ENCODE results near the gene TSPAN11. TPM values are rescaled to one million over a fixed set of nuclear protein-coding genes. Genes with fewer than 3 reads are reported as not detected.

The TSPAN11 gene
- total RNA-seq, 1 experiment from 2014 or later: not detected

- in situ Hi-C loops (cut with HindIII; ENCODE audit: low pct_unique_long_range_greater_than_20kb, low sequenced_read_pairs): no loop called here
Observed at GRCh38 chr12:30990316-30990715, 63.8 kb downstream of the TSPAN11 start.

DNA sequence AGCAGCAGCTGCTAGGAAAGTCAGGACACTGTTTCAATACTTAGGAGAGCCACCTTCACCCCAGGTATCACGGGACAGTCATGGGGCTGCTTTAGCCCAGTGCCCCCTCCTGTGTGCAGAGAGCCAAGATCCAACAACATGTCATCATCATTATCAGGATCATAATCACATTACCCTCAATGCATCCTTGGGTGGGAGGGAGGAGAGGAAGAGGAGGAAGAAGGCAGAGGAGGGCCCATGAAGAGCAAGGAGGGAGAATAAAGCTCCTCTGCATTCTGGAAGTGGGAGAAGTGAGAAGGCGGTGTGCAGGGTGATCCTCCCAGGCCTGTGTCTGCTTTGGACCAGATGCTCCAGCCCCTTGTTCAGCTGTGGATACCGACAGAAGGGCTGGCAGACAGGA is 64.2 kb downstream of the TSPAN11 start:
- in situ Hi-C loops (cut with HindIII; ENCODE audit: low pct_unique_long_range_greater_than_20kb, low sequenced_read_pairs): no loop called here
- DNase-seq (ENCODE audit: low read depth): no peak

More at GRCh38 chr12:30990316-30990715, 63.8 kb downstream of the TSPAN11 start:
- no peak for DNase-seq (ENCODE audit: low read depth)

- DNase-seq (ENCODE audit: low read depth): no peak
- in situ Hi-C loops (cut with HindIII; ENCODE audit: low pct_unique_long_range_greater_than_20kb, low sequenced_read_pairs): no loop called here
Observed at GRCh38 chr12:30991466-30991865, 64.9 kb downstream of the TSPAN11 start.

GRCh38 chr12:30992381-30992780 is 65.8 kb downstream of the TSPAN11 start:
- no peak for DNase-seq (ENCODE audit: low read depth)
- in situ Hi-C loops (cut with HindIII; ENCODE audit: low pct_unique_long_range_greater_than_20kb, low sequenced_read_pairs): no loop called here

GRCh38 chr12:30993766-30994165 is 67.2 kb downstream of the TSPAN11 start:
- in situ Hi-C loops (cut with HindIII; ENCODE audit: low pct_unique_long_range_greater_than_20kb, low sequenced_read_pairs): no loop called here
- no peak for DNase-seq (ENCODE audit: low read depth)

- in situ Hi-C loops (cut with HindIII; ENCODE audit: low pct_unique_long_range_greater_than_20kb, low sequenced_read_pairs): no loop called here
- DNase-seq (ENCODE audit: low read depth): no peak
Observed at GRCh38 chr12:30994274-30994673, 67.7 kb downstream of the TSPAN11 start.

GRCh38 chr12:30996255-30996654 is 69.7 kb downstream of the TSPAN11 start:
- in situ Hi-C loops (cut with HindIII; ENCODE audit: low pct_unique_long_range_greater_than_20kb, low sequenced_read_pairs): no loop called here
- DNase-seq (ENCODE audit: low read depth): peak; percentile 35

DNA sequence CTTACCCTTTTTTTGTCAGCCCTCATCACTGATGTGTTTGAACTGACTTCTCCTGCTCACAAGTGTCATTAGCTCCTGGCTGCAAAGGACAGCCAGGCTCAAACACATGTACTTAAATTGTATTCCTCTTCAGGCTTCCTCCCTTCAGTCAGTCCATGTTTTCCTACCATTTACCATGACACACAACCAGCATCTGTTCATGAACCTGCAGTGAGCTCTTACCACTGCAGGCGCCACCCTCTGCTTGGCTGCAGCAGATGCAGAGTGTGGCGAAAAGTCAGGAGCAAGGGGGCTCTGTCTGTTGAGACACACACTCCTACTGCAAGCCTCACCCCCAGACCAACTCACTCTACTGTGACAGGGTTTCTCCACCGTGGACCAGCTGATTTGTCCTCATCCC is 70.2 kb downstream of the TSPAN11 start:
- in situ Hi-C loops (cut with HindIII; ENCODE audit: low pct_unique_long_range_greater_than_20kb, low sequenced_read_pairs): no loop called here
- DNase-seq (ENCODE audit: low read depth): no peak

DNA sequence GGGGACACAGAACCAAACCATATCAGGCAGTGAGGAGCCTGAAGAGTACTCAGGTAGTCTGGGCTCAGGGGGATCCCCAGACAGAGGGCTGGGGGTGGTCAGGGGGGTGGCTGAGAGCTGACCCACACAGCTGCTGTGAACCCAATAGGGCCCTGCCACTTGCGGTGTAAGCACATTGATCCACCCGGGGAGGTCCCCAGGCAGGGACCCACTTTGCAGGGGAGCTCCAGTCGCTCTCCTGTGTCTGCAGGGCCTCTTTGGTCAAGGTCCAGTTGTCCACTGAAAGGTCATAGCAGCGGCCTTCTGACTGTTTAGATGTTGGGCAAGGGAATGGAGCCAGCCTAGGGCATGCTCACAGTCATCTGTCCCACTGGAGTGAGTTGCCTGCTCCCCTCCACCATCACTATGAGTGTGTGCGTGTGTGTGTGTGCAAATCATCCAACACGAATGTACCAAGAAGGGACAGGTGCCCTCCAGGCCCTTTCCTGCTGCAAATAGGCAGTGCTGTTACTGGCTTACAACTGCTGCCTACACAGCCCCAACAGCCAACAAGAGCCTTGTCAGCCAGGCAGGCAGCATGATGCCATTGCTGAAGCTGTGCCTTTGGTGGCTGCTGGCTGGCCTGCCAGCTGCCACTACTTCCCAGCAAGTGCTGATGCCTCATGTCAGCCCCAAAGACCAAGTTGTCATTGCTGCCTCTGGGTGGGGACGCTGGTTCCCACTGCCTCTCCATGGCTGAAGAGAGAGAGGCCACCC is 71.3 kb downstream of the TSPAN11 start:
- in situ Hi-C loops (cut with HindIII; ENCODE audit: low pct_unique_long_range_greater_than_20kb, low sequenced_read_pairs): no loop called here

GRCh38 chr12:30999011-30999410 is 72.5 kb downstream of the TSPAN11 start:
- DNase-seq (ENCODE audit: low read depth): no peak
- in situ Hi-C loops (cut with HindIII; ENCODE audit: low pct_unique_long_range_greater_than_20kb, low sequenced_read_pairs): no loop called here

More for the DNA sequence above, 71.3 kb downstream of the TSPAN11 start:
- DNase-seq (ENCODE audit: low read depth): no peak

GRCh38 chr12:30999723-31000122 is 73.2 kb downstream of the TSPAN11 start:
- in situ Hi-C loops (cut with HindIII; ENCODE audit: low pct_unique_long_range_greater_than_20kb, low sequenced_read_pairs): no loop called here
- no peak for DNase-seq (ENCODE audit: low read depth)

- in situ Hi-C loops (cut with HindIII; ENCODE audit: low pct_unique_long_range_greater_than_20kb, low sequenced_read_pairs): no loop called here
- peak; percentile 78 for DNase-seq (ENCODE audit: low read depth)
Observed at GRCh38 chr12:31000751-31001150, 74.2 kb downstream of the TSPAN11 start.

- no peak for DNase-seq (ENCODE audit: low read depth)
- in situ Hi-C loops (cut with HindIII; ENCODE audit: low pct_unique_long_range_greater_than_20kb, low sequenced_read_pairs): no loop called here
Observed at GRCh38 chr12:31001581-31002360, 75.2 kb downstream of the TSPAN11 start.

DNA sequence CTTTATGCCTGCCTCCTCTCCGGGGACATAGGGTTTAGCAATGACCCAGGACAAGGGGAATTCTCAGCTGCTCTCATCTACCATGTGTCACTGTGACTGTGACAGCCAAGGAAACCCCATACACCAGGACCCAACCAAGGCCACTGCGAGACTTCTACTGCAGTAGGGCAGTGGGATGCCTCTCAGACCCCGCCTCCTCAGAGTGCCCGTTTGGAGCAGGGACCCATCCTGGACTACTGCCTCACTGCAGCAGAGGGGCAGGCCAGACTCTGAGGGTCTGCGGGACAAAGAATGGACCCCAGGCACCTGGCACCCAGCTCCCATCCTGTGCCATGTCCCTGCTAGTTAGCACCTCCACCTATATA is 75.8 kb downstream of the TSPAN11 start:
- DNase-seq (ENCODE audit: low read depth): no peak
- in situ Hi-C loops (cut with HindIII; ENCODE audit: low pct_unique_long_range_greater_than_20kb, low sequenced_read_pairs): no loop called here

- in situ Hi-C loops (cut with HindIII; ENCODE audit: low pct_unique_long_range_greater_than_20kb, low sequenced_read_pairs): no loop called here
- peak; percentile 71 for DNase-seq (ENCODE audit: low read depth)
Observed at GRCh38 chr12:31002999-31003398, 76.5 kb downstream of the TSPAN11 start.

DNA sequence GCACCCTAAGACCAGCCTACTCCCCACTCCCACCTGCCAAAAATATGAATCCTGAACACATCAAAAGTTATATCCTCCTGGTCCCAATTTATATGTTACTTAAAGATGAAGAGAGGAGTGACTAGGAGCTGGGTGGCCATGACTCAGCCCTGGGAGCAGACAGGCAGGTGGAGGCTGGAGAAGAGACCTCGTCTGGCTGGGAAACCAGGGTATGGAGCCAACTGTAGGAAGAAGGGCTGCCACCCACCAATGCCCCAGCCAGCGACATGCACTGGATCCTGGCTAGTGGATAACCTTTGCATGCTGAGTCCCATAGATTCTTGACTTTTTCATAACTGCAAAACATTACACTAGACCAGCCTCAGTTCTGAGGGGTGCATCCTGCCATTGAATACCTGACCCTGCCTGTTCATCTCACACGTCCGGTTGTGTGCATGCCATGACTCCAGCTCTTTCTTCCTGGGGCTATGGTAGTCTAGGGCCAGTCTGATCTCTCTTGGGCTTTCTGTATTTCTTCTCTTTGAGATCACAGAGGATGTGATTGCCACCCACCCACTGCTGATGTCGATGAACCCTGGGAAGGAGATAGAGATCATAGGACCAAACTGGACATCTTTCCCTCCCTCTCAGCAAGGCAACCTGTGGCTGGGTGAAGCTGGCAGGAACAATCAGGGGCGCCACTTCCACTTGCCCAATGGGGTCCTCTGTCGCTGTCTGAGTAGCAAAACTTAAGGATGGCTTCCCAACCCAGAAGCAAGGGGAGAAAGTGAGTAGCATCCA is 77.5 kb downstream of the TSPAN11 start:
- no peak for DNase-seq (ENCODE audit: low read depth)
- in situ Hi-C loops (cut with HindIII; ENCODE audit: low pct_unique_long_range_greater_than_20kb, low sequenced_read_pairs): no loop called here

- in situ Hi-C loops (cut with HindIII; ENCODE audit: low pct_unique_long_range_greater_than_20kb, low sequenced_read_pairs): no loop called here
- no peak for DNase-seq (ENCODE audit: low read depth)
Observed at GRCh38 chr12:31004666-31005065, 78.1 kb downstream of the TSPAN11 start.

- in situ Hi-C loops (cut with HindIII; ENCODE audit: low pct_unique_long_range_greater_than_20kb, low sequenced_read_pairs): no loop called here
- no peak for DNase-seq (ENCODE audit: low read depth)
Observed at GRCh38 chr12:31005256-31005943, 78.9 kb downstream of the TSPAN11 start.
